Prostate gland (tissue), 2 donors: ENCODE measurements around the gene EFCAB13. TPM values are rescaled to one million over a fixed set of nuclear protein-coding genes. Genes with fewer than 3 reads are reported as not detected.

ENCODE experiments used
- DNase-seq: peaks from one replicate; pipeline ENCODE4 v3.0.0-alpha.2; 2019; ENCODE audit warnings: low spot score
- H3K27ac ChIP-seq, 2 donors: fragments of 200-600 bp; sonication (generic); 2 replicates each; pipeline ENCODE4 v1.5.1; 2017 to 2019
- H3K27me3 ChIP-seq: fragments of 200-600 bp; sonication (generic); replicated peaks from 2 replicates; pipeline ENCODE4 v1.5.1; 2019; ENCODE audit not compliant: insufficient read depth
- H3K36me3 ChIP-seq, 2 donors: fragments of 200-600 bp; sonication (generic); 1 replicate in 1 of 2; 2 replicates in 1 of 2; pipeline versions ENCODE4 v1.5.1 to v1.8.1; 2017 to 2019
- H3K4me1 ChIP-seq: fragments of 200-600 bp; sonication (generic); replicated peaks from 2 replicates; pipeline ENCODE4 v1.5.1; 2019
- H3K4me3 ChIP-seq, 2 donors: fragments of 200-600 bp; sonication (generic); 2 replicates each; pipeline ENCODE4 v1.5.1; 2017 to 2019
- H3K9me3 ChIP-seq: fragments of 200-600 bp; sonication (generic); 2 replicates; pipeline ENCODE4 v1.5.1; 2017
- POLR2A ChIP-seq: fragments of 450-650 bp; IDR thresholded peaks from one replicate; pipeline ENCODE4 v1.6.1; 2016; ENCODE audit warnings: antibody characterized with exemption, mild to moderate bottlenecking
- POLR2AphosphoS5 ChIP-seq: sonication (generic); formaldehyde crosslinking; IDR thresholded peaks from one replicate; pipeline ENCODE4 v1.6.1; 2017; ENCODE audit warnings: antibody characterized with exemption
- WGBS: methylation state at CpG from one replicate; pipeline ENCODE4 v1.1.5; 2018; 5-methylcytosine and 5-hydroxymethylcytosine counted together
- intact Hi-C: fragments of 100-400 bp; cut with DNase I; formaldehyde crosslinking; loops from one replicate; pipeline ENCODE4 v1.14.2; 2022
- total RNA-seq, 2 donors: library from RNA; depleted of rRNA; stranded (reverse); fragments of >200 nt; gene quantifications; one replicate each; pipeline ENCODE4 v1.1.0, GENCODE V29; 2016
- TF ChIP-seq, protein P1 (sequence below), 4 experiments: fragments of 200-600 bp in 2 of 4; fragments of 450-650 bp in 2 of 4; sonication (generic) in 2 of 4; IDR thresholded peaks; 1 replicate in 3 of 4; 2 replicates in 1 of 4; pipeline ENCODE4 v1.5.1; 2016 to 2019; ENCODE audit warnings: antibody characterized with exemption in 4 of 4, mild to moderate bottlenecking in 2 of 4, moderate library complexity in 2 of 4

Gene EFCAB13
- total RNA-seq, 2 donors from 2014 or later: 4.5 to 8.9 TPM

GRCh38 chr17:47316311-47316710 is 7.4 kb upstream of the EFCAB13 start:
- Histone ChIP-seq H3K9me3 (no peaks in the 10 kb centered on the region), H3K27ac (no peak overlapping the region), H3K4me3 (no peak overlapping the region), H3K36me3 (no peaks in the 10 kb centered on the region), H3K27me3 (no peaks in the 10 kb centered on the region), H3K4me1 (no peaks in the 10 kb centered on the region)
- TF ChIP-seq POLR2A: no peak
- no peak for TF ChIP-seq POLR2AphosphoS5
- no peak for DNase-seq
- 36% methylated on average over 3 of the region's 3 CpGs for WGBS
- intact Hi-C loops: no loop called here

DNA sequence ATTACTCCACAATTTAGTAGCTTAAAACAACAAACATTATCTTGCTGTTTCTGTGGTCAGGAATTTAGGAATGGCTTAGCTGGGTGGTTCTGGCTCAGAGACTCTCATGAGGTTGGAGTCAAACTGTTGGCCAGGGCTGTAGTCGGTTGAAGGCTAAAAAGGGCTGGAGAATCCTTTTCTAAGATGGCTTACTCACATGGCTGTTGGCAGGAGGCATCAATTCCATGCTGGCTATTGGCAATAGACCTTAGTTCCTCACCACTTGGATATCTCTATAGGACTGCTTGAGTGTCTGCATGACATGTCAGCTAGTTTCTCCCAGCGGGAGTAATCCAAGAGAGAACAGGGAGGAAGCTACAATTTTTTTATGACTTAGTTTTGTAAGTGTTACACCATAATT is 6.6 kb upstream of the EFCAB13 start:
- no peak overlapping the region for H3K4me3 ChIP-seq
- H3K9me3 ChIP-seq: no peaks in the 10 kb centered on the region
- intact Hi-C loops: no loop called here
- DNase-seq: no peak
- H3K4me1 ChIP-seq: no peaks in the 10 kb centered on the region
- WGBS: 80% methylated on average over 2 of the region's 2 CpGs
- TF ChIP-seq, protein P1, sequence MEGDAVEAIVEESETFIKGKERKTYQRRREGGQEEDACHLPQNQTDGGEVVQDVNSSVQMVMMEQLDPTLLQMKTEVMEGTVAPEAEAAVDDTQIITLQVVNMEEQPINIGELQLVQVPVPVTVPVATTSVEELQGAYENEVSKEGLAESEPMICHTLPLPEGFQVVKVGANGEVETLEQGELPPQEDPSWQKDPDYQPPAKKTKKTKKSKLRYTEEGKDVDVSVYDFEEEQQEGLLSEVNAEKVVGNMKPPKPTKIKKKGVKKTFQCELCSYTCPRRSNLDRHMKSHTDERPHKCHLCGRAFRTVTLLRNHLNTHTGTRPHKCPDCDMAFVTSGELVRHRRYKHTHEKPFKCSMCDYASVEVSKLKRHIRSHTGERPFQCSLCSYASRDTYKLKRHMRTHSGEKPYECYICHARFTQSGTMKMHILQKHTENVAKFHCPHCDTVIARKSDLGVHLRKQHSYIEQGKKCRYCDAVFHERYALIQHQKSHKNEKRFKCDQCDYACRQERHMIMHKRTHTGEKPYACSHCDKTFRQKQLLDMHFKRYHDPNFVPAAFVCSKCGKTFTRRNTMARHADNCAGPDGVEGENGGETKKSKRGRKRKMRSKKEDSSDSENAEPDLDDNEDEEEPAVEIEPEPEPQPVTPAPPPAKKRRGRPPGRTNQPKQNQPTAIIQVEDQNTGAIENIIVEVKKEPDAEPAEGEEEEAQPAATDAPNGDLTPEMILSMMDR (IDR thresholded peaks at IDR 0.05): no peak
- TF ChIP-seq POLR2A: no peak
- no peak for TF ChIP-seq POLR2AphosphoS5
- H3K27ac ChIP-seq: no peak overlapping the region
- no peaks in the 10 kb centered on the region for H3K36me3 ChIP-seq
- H3K27me3 ChIP-seq: no peaks in the 10 kb centered on the region

DNA sequence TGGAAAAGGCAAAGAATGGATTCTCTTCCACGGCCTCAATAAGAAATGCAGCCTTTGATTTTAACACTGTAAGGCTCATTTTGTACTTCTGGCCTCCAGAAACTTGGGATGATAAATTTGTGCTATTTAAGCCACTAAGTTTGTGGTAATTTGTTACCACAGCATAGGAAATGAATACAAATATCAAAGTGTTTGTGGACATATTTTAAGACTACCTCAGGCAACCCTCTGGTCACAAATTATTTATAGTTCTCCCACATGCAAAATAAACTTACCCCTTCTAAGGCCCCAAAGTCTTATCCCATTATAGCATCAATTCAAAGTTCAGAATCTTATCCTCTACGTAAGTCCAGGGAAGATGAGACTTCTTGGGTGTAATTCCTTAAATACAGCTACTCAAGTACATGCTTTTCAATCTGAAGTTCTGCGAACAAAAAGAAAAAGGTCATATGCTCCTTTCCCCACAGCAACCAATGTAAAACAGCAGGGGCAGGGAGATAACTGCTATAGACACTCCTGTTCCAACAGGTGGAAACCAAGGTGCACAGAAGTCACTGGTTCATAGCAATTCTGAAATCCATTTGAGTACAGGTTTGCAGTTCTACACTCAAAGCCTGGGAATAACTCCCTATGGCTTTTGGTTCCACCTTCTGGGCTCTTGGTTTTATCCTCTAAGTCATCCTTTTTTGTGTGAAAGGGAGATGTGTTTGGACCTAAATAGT is 5.4 kb upstream of the EFCAB13 start:
- Histone ChIP-seq H3K9me3 (no peaks in the 10 kb centered on the region), H3K36me3 (no peaks in the 10 kb centered on the region), H3K4me1 (no peaks in the 10 kb centered on the region), H3K27ac (no peak overlapping the region), H3K4me3 (no peak overlapping the region), H3K27me3 (no peaks in the 10 kb centered on the region)
- WGBS: 96% methylated on average over 3 of the region's 3 CpGs
- no peak for DNase-seq
- TF ChIP-seq POLR2AphosphoS5: no peak
- TF ChIP-seq POLR2A: no peak
- TF ChIP-seq, protein P1 (IDR thresholded peaks at IDR 0.05): no peak
- intact Hi-C loops: no loop called here

GRCh38 chr17:47320879-47321502 is 2.8 kb upstream of the EFCAB13 start:
- WGBS: 78% methylated on average over 5 of the region's 5 CpGs
- Histone ChIP-seq H3K27ac (no peak overlapping the region), H3K36me3 (no peaks in the 10 kb centered on the region), H3K4me1 (no peaks in the 10 kb centered on the region), H3K4me3 (no peak overlapping the region), H3K27me3 (no peaks in the 10 kb centered on the region), H3K9me3 (no peaks in the 10 kb centered on the region)
- intact Hi-C loops: no loop called here
- no peak for DNase-seq
- no peak for TF ChIP-seq POLR2AphosphoS5
- no peak for TF ChIP-seq POLR2A
- TF ChIP-seq, protein P1 (IDR thresholded peaks at IDR 0.05): no peak

- Histone ChIP-seq H3K27ac (peak overlapping the region; percentile 87 to 94), H3K9me3 (no peaks in the 10 kb centered on the region), H3K4me3 (peak overlapping the region; percentile 58 to 76), H3K4me1 (no peaks in the 10 kb centered on the region), H3K36me3 (no peaks in the 10 kb centered on the region), H3K27me3 (no peaks in the 10 kb centered on the region)
- intact Hi-C loops: loop anchor here (5.0 kb wide), 1 partner anchor 293 kb away; no protein-coding TSS in a partner anchor
- TF ChIP-seq POLR2A: no peak
- TF ChIP-seq, protein P1 (IDR thresholded peaks at IDR 0.05): no peak
- no peak for TF ChIP-seq POLR2AphosphoS5
- WGBS: 21% methylated on average over 28 of the region's 28 CpGs
- DNase-seq: peak; percentile 43
Measured at GRCh38 chr17:47324224-47325020, 667 bp downstream of the EFCAB13 start.
